K562 (cell line): ENCODE results near the gene COX7B. TPM values are rescaled to one million over a fixed set of nuclear protein-coding genes. Genes with fewer than 3 reads are reported as not detected.
A peak's percentile ranks its signal among the peaks of the same experiment; 100 is the strongest.

Experiments used
- BRD9 ChIP-seq: fragments of 450-650 bp; IDR thresholded peaks from 2 replicates; pipeline ENCODE4 v1.6.1; 2018; ENCODE audit warnings: low read depth; ENCODE audit not compliant: partially characterized antibody
- BRF2 ChIP-seq: IDR thresholded peaks from 3 replicates; pipeline ENCODE4 v1.6.1; 2011; ENCODE audit warnings: borderline replicate concordance, mild to moderate bottlenecking; ENCODE audit not compliant: insufficient read length, insufficient read depth
- CBX2 ChIP-seq: fragments of 200-600 bp; sonication (generic); IDR thresholded peaks from one replicate; pipeline ENCODE4 v1.6.1; 2012; ENCODE audit warnings: mild to moderate bottlenecking, low read length, inconsistent platforms; ENCODE audit not compliant: insufficient read depth, poor library complexity, severe bottlenecking
- CREB1 ChIP-seq, 2 experiments: sonication (generic) in 1 of 2; formaldehyde crosslinking in 1 of 2; IDR thresholded peaks; 2 replicates each; pipeline versions ENCODE4 v1.6.1 to v1.8.0; 2012 to 2022; ENCODE audit warnings: inconsistent platforms in 1 of 2, mild to moderate bottlenecking in 1 of 2, missing genetic modification reagents in 1 of 2, moderate library complexity in 1 of 2
- CSDE1 ChIP-seq, 2 experiments: fragments of 450-650 bp; IDR thresholded peaks; 2 replicates each; pipeline ENCODE4 v1.6.1; 2016; ENCODE audit warnings: mild to moderate bottlenecking in 1 of 2
- DDX20 ChIP-seq: fragments of 450-650 bp; IDR thresholded peaks from 2 replicates; pipeline ENCODE4 v1.6.1; 2016; ENCODE audit warnings: missing genetic modification characterization, low read depth, mild to moderate bottlenecking, missing compliant biosample characterization, moderate library complexity
- E4F1 ChIP-seq: fragments of 250-450 bp; sonication (Bioruptor Pico); IDR thresholded peaks from 2 replicates; pipeline ENCODE4 v1.5.0; 2021; ENCODE audit warnings: mild to moderate bottlenecking, borderline replicate concordance
- EZH2 ChIP-seq: IDR thresholded peaks from 2 replicates; pipeline ENCODE4 v1.6.1; 2012; ENCODE audit warnings: low read depth, mild to moderate bottlenecking, inconsistent platforms, low read length, borderline replicate concordance
- IFI16 ChIP-seq: fragments of 250-450 bp; sonication (Bioruptor Pico); IDR thresholded peaks from 2 replicates; pipeline ENCODE4 v2.1.2; 2022; ENCODE audit warnings: mild to moderate bottlenecking, inconsistent platforms
- IRF1 ChIP-seq: sonication (generic); formaldehyde crosslinking; IDR thresholded peaks from 2 replicates; pipeline ENCODE4 v1.8.0; 2022; ENCODE audit warnings: missing genetic modification reagents, mild to moderate bottlenecking, borderline replicate concordance
- MNT ChIP-seq, 2 experiments: fragments of 450-650 bp; conservative IDR thresholded peaks; 2 replicates each; pipeline ENCODE4 v1.6.1; 2017; ENCODE audit warnings: mild to moderate bottlenecking in 2 of 2, moderate library complexity in 2 of 2
- PHB ChIP-seq: fragments of 250-450 bp; sonication (Bioruptor Pico); IDR thresholded peaks from 2 replicates; pipeline ENCODE4 v1.5.0; 2021
- POLR2AphosphoS2 ChIP-seq: IDR thresholded peaks from 2 replicates; pipeline ENCODE4 v1.6.1; 2012; ENCODE audit warnings: low read length, improper control_type of control experiment
- POLR2H ChIP-seq: IDR thresholded peaks from 2 replicates; pipeline ENCODE4 v1.6.1; 2016; ENCODE audit warnings: missing genetic modification characterization, low read depth, mild to moderate bottlenecking, control low read depth, missing compliant biosample characterization, moderate library complexity
- RAD51 ChIP-seq: fragments of 450-650 bp; IDR thresholded peaks from 2 replicates; pipeline ENCODE4 v1.7.1; 2016; ENCODE audit warnings: low read depth, mild to moderate bottlenecking, borderline replicate concordance
- RNF2 ChIP-seq: sonication (generic); IDR thresholded peaks from 2 replicates; pipeline ENCODE4 v1.6.1; 2016
- SMARCB1 ChIP-seq: IDR thresholded peaks from 2 replicates; pipeline ENCODE4 v1.6.1; 2011; ENCODE audit warnings: improper control_type of control experiment, low read depth; ENCODE audit not compliant: insufficient read length
- ZC3H11A ChIP-seq: IDR thresholded peaks from 2 replicates; pipeline ENCODE4 v1.6.1; 2012; ENCODE audit warnings: low read depth, low read length, improper control_type of control experiment
- ZC3H4 ChIP-seq: sonication (generic); formaldehyde crosslinking; IDR thresholded peaks from 2 replicates; pipeline ENCODE4 v1.9.0; 2021; ENCODE audit warnings: missing genetic modification reagents, borderline replicate concordance
- ZNF146 ChIP-seq: IDR thresholded peaks from one replicate; pipeline ENCODE4 v1.6.1; 2018; ENCODE audit warnings: missing compliant biosample characterization; ENCODE audit not compliant: unreplicated experiment
- ZNF224 ChIP-seq: sonication (generic); formaldehyde crosslinking; IDR thresholded peaks from 2 replicates; pipeline ENCODE4 v1.8.0; 2022; ENCODE audit warnings: mild to moderate bottlenecking, missing genetic modification reagents
- ZNF444 ChIP-seq: fragments of 250-450 bp; sonication (Bioruptor Pico); IDR thresholded peaks from 2 replicates; pipeline ENCODE4 v1.4.0; 2020; ENCODE audit warnings: mild to moderate bottlenecking, moderate library complexity
- ZNF445 ChIP-seq: fragments of 250-450 bp; sonication (Bioruptor Pico); IDR thresholded peaks from 2 replicates; pipeline ENCODE4 v1.4.0; 2020; ENCODE audit warnings: low read depth, mild to moderate bottlenecking, moderate library complexity
- polyA plus RNA-seq, 8 experiments: library from polyadenylated mRNA; depleted of rRNA in 4 of 8; stranded (reverse) in 5 of 8; unstranded in 3 of 8; fragments of >200 nt; fragmentation: Nextera tagmentation in 2 of 8; fragmentation: Illumina TruSeq in 1 of 8; extraction: Ambion mirVana in 2 of 8; extraction: Trizol in 1 of 8; gene quantifications; 2 replicates each; pipeline versions ENCODE4 v1.2.1 to v1.2.3, GENCODE V29; 2011 to 2014; ENCODE audit warnings: inconsistent platforms in 1 of 8, missing spikeins in 1 of 8
- total RNA-seq, 7 experiments: library from RNA; depleted of rRNA in 6 of 7; stranded (reverse); fragments of >200 nt in 6 of 7; fragmentation: Illumina TruSeq in 2 of 7; extraction: Trizol in 2 of 7; gene quantifications; 2 replicates each; pipeline versions ENCODE4 v1.2.1 to v1.2.3, GENCODE V29; 2011 to 2021; ENCODE audit warnings: low replicate concordance in 1 of 7

Gene COX7B
- total and polyA plus RNA-seq, 9 of the 15 experiments (the other 6 are each of a cell fraction or from before 2014, with no cell fraction given) = 549 to 2,891 (median 1,307) TPM

GRCh38 chrX:77899081-77899828 is at the start of gene COX7B (continued):
- TF ChIP-seq IFI16 = no peak
- TF ChIP-seq IRF1 (CRISPR knock-in tag) = no peak
- TF ChIP-seq SMARCB1 = no peak
- 0 out of 4 replicates have a peak, but pooled peaks of 1 of the 2 experiments have one; percentile 23 for TF ChIP-seq MNT (conservative IDR thresholded peaks at IDR 0.05)
- no peak for TF ChIP-seq CSDE1 (IDR thresholded peaks at IDR 0.05)
- no peak for TF ChIP-seq DDX20
- TF ChIP-seq POLR2H (tag) = peak; percentile 90
- no peak for TF ChIP-seq E4F1
- no peak for TF ChIP-seq ZC3H4
- no peak for TF ChIP-seq ZC3H11A
- TF ChIP-seq ZNF224 (CRISPR knock-in tag) = no peak
- TF ChIP-seq RAD51 = no peak
- TF ChIP-seq BRD9 = peak; percentile 12
- no peak for TF ChIP-seq BRF2
- no peak for TF ChIP-seq PHB (CRISPR knock-in tag)
- no peak for TF ChIP-seq CBX2
- TF ChIP-seq ZNF445 = no peak
- TF ChIP-seq CREB1 (IDR thresholded peaks at IDR 0.05) = peak; percentile 87
- peak; percentile 69 for TF ChIP-seq CREB1 (CRISPR knock-in tag; IDR thresholded peaks at IDR 0.05)
- TF ChIP-seq ZNF444 (CRISPR knock-in tag) = no peak
- TF ChIP-seq ZNF146 (CRISPR knock-in tag) = no peak
- no peak for TF ChIP-seq EZH2
- TF ChIP-seq POLR2AphosphoS2 = no peak
- no peak; the same call in 1 of the 2 replicates for TF ChIP-seq RNF2
